K562 (cell line): Measurements from ENCODE around the gene TRAPPC2L. TPM values are rescaled to one million over a fixed set of nuclear protein-coding genes. Genes with fewer than 3 reads are reported as not detected.

Experiments used
- ATAC-seq: fragments of 200-7000 bp; cut with Tn5 transposase; 3 replicates; pipeline ENCODE4 v1.9.1; 2020; ENCODE audit warnings: moderate library complexity
- BruUV-seq: library from RNA; stranded (reverse); fragments of 400-500 nt; replicated peaks from 2 replicates; lab custom pipeline; 2021; lab: Mats Ljungman, UMichigan
- CTCF ChIA-PET: fragments of 300-600 bp; formaldehyde crosslinking; extraction: SDS; loops from one replicate; lab custom pipeline; 2021; ENCODE audit warnings: low intra/inter-chr PET ratio; lab: Yijun Ruan, JAX
- POLR2A ChIA-PET: fragments of 300-600, 350-650 bp; sonication (Branson Sonifier 250); formaldehyde crosslinking; extraction: SDS; loops from one replicate; lab custom pipeline; 2021; ENCODE audit warnings: antibody characterized with exemption, inconsistent platforms; lab: Yijun Ruan, JAX
- DNase-seq, 4 experiments: peaks; one replicate each; pipeline versions ENCODE4 v3.0.0 to v3.0.0-alpha.2; 2011 to 2018; ENCODE audit warnings: low spot score in 3 of 4, mixed read lengths in 3 of 4; ENCODE audit errors: extremely low read depth in 1 of 4
- FAIRE-seq: peaks from 2 replicates; lab custom pipeline; 2011; peaks lifted over from hg19 to GRCh38; lab: Jason Lieb, UNC
- H2AFZ ChIP-seq: 2 replicates; pipeline ENCODE4 v1.6.0; 2011; ENCODE audit warnings: low read depth, low read length, control low read depth, inconsistent platforms
- H3K27ac ChIP-seq: fragments of 200-600 bp; 3 replicates; pipeline ENCODE4 v1.8.0; 2011; ENCODE audit warnings: low read depth, mild to moderate bottlenecking, control low read depth, inconsistent platforms, low read length, moderate library complexity, mixed read lengths; ENCODE audit errors: extremely low read depth
- H3K27me3 ChIP-seq, 2 experiments: fragments of 300-600 bp in 1 of 2; 2 replicates in 1 of 2; 3 replicates in 1 of 2; pipeline versions ENCODE4 v1.6.0 to v1.8.0; 2011; ENCODE audit warnings: inconsistent platforms in 2 of 2, low read length in 2 of 2, mild to moderate bottlenecking in 1 of 2, mixed read lengths in 1 of 2, moderate library complexity in 1 of 2; ENCODE audit not compliant: control insufficient read depth in 2 of 2, insufficient read depth in 2 of 2
- H3K36me3 ChIP-seq: fragments of 300-600 bp; 3 replicates; pipeline ENCODE4 v1.8.0; 2011; ENCODE audit warnings: mild to moderate bottlenecking, low read length, inconsistent platforms; ENCODE audit not compliant: control insufficient read depth, insufficient read depth
- H3K4me1 ChIP-seq, 2 experiments: fragments of 200-600 bp in 1 of 2; replicated peaks in 1 of 2; 2 replicates in 1 of 2; 3 replicates in 1 of 2; pipeline versions ENCODE4 v1.5.1 to v1.8.0; 2011; ENCODE audit warnings: inconsistent platforms in 2 of 2, low read length in 2 of 2, mild to moderate bottlenecking in 1 of 2, mixed read lengths in 1 of 2, moderate library complexity in 1 of 2; ENCODE audit not compliant: control insufficient read depth in 2 of 2, insufficient read depth in 2 of 2
- H3K4me2 ChIP-seq: 2 replicates; pipeline ENCODE4 v1.6.1; 2011; ENCODE audit warnings: low read length, control low read depth, inconsistent platforms, mixed read lengths; ENCODE audit not compliant: insufficient read depth
- H3K4me3 ChIP-seq: fragments of 200-600 bp; sonication (generic), shearing (Covaris generic); 2 replicates; pipeline ENCODE4 v1.5.1; 2016; ENCODE audit warnings: control low read depth, inconsistent platforms
- H3K79me2 ChIP-seq: fragments of 200-600 bp; 3 replicates; pipeline ENCODE4 v1.8.0; 2011; ENCODE audit warnings: low read length, inconsistent platforms; ENCODE audit not compliant: control insufficient read depth, insufficient read depth
- H3K9ac ChIP-seq, 2 experiments: 2 replicates each; pipeline versions ENCODE4 v1.6.0 to v1.6.1; 2011; ENCODE audit warnings: low read depth in 2 of 2, low read length in 2 of 2, control low read depth in 1 of 2, inconsistent platforms in 1 of 2, mild to moderate bottlenecking in 1 of 2, mixed read lengths in 1 of 2; ENCODE audit not compliant: insufficient read depth in 1 of 2
- H3K9me1 ChIP-seq: one replicate; pipeline ENCODE4 v1.6.0; 2011; ENCODE audit warnings: inconsistent platforms, mild to moderate bottlenecking, low read length, moderate library complexity; ENCODE audit not compliant: control insufficient read depth, insufficient read depth
- H3K9me3 ChIP-seq: replicated peaks from 2 replicates; pipeline ENCODE4 v1.5.1; 2011; ENCODE audit warnings: low read depth, low read length, inconsistent platforms; ENCODE audit not compliant: control insufficient read depth, insufficient read depth
- H4K20me1 ChIP-seq: replicated peaks from 2 replicates; pipeline ENCODE4 v1.6.1; 2011; ENCODE audit warnings: low read length, inconsistent platforms, mixed read lengths; ENCODE audit not compliant: control insufficient read depth, insufficient read depth
- ELF4 ChIP-seq: fragments of 450-650 bp; formaldehyde crosslinking; IDR thresholded peaks from 2 replicates; pipeline ENCODE4 v1.4.0; 2022; ENCODE audit warnings: missing genetic modification characterization
- ETV5 ChIP-seq: sonication (generic); formaldehyde crosslinking; IDR thresholded peaks from 2 replicates; pipeline ENCODE4 v1.4.0; 2020; ENCODE audit warnings: low read depth, mild to moderate bottlenecking, missing genetic modification reagents
- YY1 ChIP-seq, 3 experiments: IDR thresholded peaks; 2 replicates each; pipeline ENCODE4 v1.6.1; 2011; ENCODE audit warnings: low read length in 2 of 3, mild to moderate bottlenecking in 2 of 3, moderate library complexity in 2 of 3, borderline replicate concordance in 1 of 3, control low read depth in 1 of 3, low read depth in 1 of 3; ENCODE audit not compliant: insufficient read depth in 3 of 3, insufficient replicate concordance in 2 of 3, control insufficient read depth in 1 of 3, insufficient read length in 1 of 3; ENCODE audit errors: extremely low read depth in 1 of 3
- ZNF740 ChIP-seq, 3 experiments: fragments of 200-800 bp in 1 of 3; sonication (Bioruptor generic) in 1 of 3; sonication (generic) in 1 of 3; formaldehyde crosslinking in 1 of 3; IDR thresholded peaks; 2 replicates each; pipeline versions ENCODE4 v1.6.1 to v1.8.0; 2016 to 2022; ENCODE audit warnings: mild to moderate bottlenecking in 2 of 3, missing compliant biosample characterization in 2 of 3, missing genetic modification characterization in 2 of 3, missing genetic modification reagents in 1 of 3
- WGBS: fragments of 100-300 bp; shearing (Covaris generic); methylation state at CpG from one replicate; pipeline ENCODE4 v1.1.6; 2016; ENCODE audit warnings: low coverage, mixed read lengths; ENCODE audit not compliant: insufficient coverage; ENCODE audit errors: missing lambda C conversion rate; 5-methylcytosine and 5-hydroxymethylcytosine counted together
- in situ Hi-C: fragments of 300-500 bp; cut with MboI; formaldehyde crosslinking; loops from 4 replicates; pipeline ENCODE4 v1.15.0; 2018; ENCODE audit warnings: inconsistent platforms, mixed read lengths
- intact Hi-C: fragments of 100-400 bp; cut with micrococcal nuclease; formaldehyde crosslinking; loops from 2 replicates; pipeline ENCODE4 v1.14.2; 2022
- polyA plus RNA-seq, 8 experiments: library from polyadenylated mRNA; depleted of rRNA in 4 of 8; stranded (reverse) in 5 of 8; unstranded in 3 of 8; fragments of >200 nt; fragmentation: Nextera tagmentation in 2 of 8; fragmentation: Illumina TruSeq in 1 of 8; extraction: Ambion mirVana in 2 of 8; extraction: Trizol in 1 of 8; gene quantifications; 2 replicates each; pipeline versions ENCODE4 v1.2.1 to v1.2.3, GENCODE V29; 2011 to 2014; ENCODE audit warnings: inconsistent platforms in 1 of 8, missing spikeins in 1 of 8
- total RNA-seq, 7 experiments: library from RNA; depleted of rRNA in 6 of 7; stranded (reverse); fragments of >200 nt in 6 of 7; fragmentation: Illumina TruSeq in 2 of 7; extraction: Trizol in 2 of 7; gene quantifications; 2 replicates each; pipeline versions ENCODE4 v1.2.1 to v1.2.3, GENCODE V29; 2011 to 2021; ENCODE audit warnings: low replicate concordance in 1 of 7

Gene TRAPPC2L
- total and polyA plus RNA-seq, 9 of the 15 experiments (the other 6 are each of a cell fraction or from before 2014, with no cell fraction given) = 60.4 to 398 (median 97.5) TPM

GRCh38 chr16:88830258-88830657 lies 26.7 kb upstream of the TRAPPC2L start:
- no peak for FAIRE-seq
- 49% methylated on average over 11 of the region's 11 CpGs for WGBS
- ChIA-PET POLR2A (interaction anchor here (1.5 kb wide), 1 partner anchor 10 kb away, joined by 6 read pairs; no protein-coding TSS in a partner anchor), CTCF (no interaction called here)
- H4K20me1 ChIP-seq = no peaks in the 10 kb centered on the region; the same call in 1 of the 2 replicates
- in situ Hi-C loops (no loop called here), intact Hi-C loops (no loop called here)
- no peaks in the 10 kb centered on the region for H3K9me3 ChIP-seq
- H3K4me3 ChIP-seq = no peak overlapping the region
- no peaks in the 10 kb centered on the region for H3K27me3 ChIP-seq
- no peak overlapping the region; a peak in 1 of 4 replicates for H3K9ac ChIP-seq
- no peaks in the 10 kb centered on the region for H3K79me2 ChIP-seq
- peak in 1 of 3 experiments; percentile 50 for TF ChIP-seq YY1 (IDR thresholded peaks at IDR 0.05; ENCODE audit: borderline replicate concordance in 1 of 3, control insufficient read depth in 1 of 3, extremely low read depth in 1 of 3, insufficient read depth in 3 of 3, insufficient read length in 1 of 3, insufficient replicate concordance in 2 of 3, low read depth in 1 of 3, low read length in 2 of 3)
- TF ChIP-seq ZNF740 (CRISPR knock-in tag; IDR thresholded peaks at IDR 0.05) = peak; percentile 78
- TF ChIP-seq ZNF740 (tag; IDR thresholded peaks at IDR 0.05) = no peak
- TF ChIP-seq ELF4 = no peak
- no peak for TF ChIP-seq ETV5 (CRISPR knock-in tag)
- no TSS peak for BruUV-seq
- DNase-seq = no peak
- no peak overlapping the region for H3K27ac ChIP-seq
- no peaks in the 10 kb centered on the region for H3K9me1 ChIP-seq
- no peak overlapping the region for H2AFZ ChIP-seq
- peaks cover 0 to 50% of the 10 kb centered on the region in 2 experiments; a peak in 2 of 5 replicates for H3K4me1 ChIP-seq
- no peaks in the 10 kb centered on the region for H3K36me3 ChIP-seq
- no peak; the same call in 2 of the 3 replicates for ATAC-seq
- no peak overlapping the region for H3K4me2 ChIP-seq
